DOHH2 (cell line): ENCODE results near the gene PRDM1.

Experiments
- CTCF ChIP-seq: fragments of 200-600 bp; sonication (generic); IDR thresholded peaks from one replicate; pipeline ENCODE4 v1.5.1; 2014; ENCODE audit warnings: antibody characterized with exemption, mild to moderate bottlenecking, low read depth, low read length; ENCODE audit not compliant: poor library complexity, severe bottlenecking
- EZH2phosphoT487 ChIP-seq: fragments of 200-600 bp; sonication (generic); IDR thresholded peaks from 2 replicates; pipeline ENCODE4 v1.6.1; 2017; ENCODE audit warnings: borderline replicate concordance, mild to moderate bottlenecking, antibody characterized with exemption, low read length, moderate library complexity, mixed read lengths

DNA sequence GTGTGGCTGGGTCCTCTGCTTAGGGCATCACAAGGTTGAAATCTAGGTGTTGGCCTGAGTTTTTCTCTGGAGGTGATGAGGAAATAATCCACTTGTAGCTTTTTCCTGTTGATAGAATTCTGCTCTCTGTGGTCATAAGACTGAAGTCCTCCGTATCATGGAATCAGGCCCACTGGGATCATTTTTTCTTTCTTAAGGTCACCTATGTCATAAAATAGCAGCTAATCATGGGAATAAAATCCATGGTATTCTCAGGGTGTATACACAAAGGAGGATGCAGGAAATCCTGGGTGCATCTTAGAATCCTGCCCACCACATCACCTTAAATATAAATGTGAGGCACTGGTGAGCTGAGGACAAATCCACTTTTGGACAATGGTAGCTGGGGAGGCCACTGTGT, 72.7 kb downstream of the PRDM1 start:
- TF ChIP-seq CTCF (no peak), EZH2phosphoT487 (no peak)
